ENCODE results near the gene PLEKHM3. TPM values are rescaled to one million over a fixed set of nuclear protein-coding genes. Genes with fewer than 3 reads are reported as not detected.

Gene PLEKHM3
- total and polyA plus RNA-seq, 2 experiments from 2014 or later: 4.9 to 6.6 TPM

DNA sequence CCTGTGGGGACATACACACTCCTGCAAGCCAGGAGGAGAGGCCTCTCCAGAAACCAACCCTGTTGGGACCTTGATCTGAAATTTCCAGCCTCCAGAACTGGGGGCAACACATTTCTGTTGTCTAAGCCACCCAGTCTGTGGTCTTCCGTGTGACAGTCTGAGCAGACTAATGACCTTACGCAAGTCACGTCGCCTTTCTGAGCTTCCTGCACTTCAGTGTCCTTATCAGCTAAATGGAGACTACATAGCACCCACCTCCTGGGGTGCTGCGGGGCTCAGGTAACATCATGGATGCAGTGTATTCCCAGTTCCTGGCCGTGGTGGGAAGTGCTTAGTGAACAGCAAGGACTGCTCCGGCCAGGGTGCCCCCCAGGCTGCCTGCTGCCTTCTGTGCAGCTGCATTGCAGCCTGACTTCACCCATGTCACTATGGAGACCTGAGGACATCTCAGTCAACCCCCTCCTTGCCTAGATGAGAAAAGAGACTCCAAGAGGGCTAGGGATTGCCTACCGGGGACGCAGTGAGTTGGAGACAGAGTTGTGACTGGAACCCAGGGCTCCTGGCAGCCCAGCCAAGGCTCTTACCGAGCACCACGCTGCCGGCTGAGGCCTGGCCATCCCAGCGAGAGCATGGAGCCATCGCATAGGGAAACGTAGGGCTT is 194.4 kb downstream of the PLEKHM3 start:
- Histone ChIP-seq H3K9ac (no peak overlapping the region), H3K27me3 (replicated peaks; ENCODE audit: insufficient read depth) (no peaks in the 10 kb centered on the region), H3F3A (ENCODE audit: insufficient read depth) (no peaks in the 10 kb centered on the region), H3K4me2 (ENCODE audit: unreplicated experiment) (no peak overlapping the region), H2AFZ (no peak overlapping the region), H3K4me3 (no peak overlapping the region), H3K9me2 (ENCODE audit: insufficient read depth) (no peaks in the 10 kb centered on the region), H3K27ac (no peak overlapping the region), H4K20me1 (ENCODE audit: insufficient read depth) (no peaks in the 10 kb centered on the region), H3K79me2 (ENCODE audit: insufficient read depth) (no peaks in the 10 kb centered on the region), H3K36me3 (ENCODE audit: low read depth) (no peaks in the 10 kb centered on the region), H3K9me3 (ENCODE audit: low read depth) (no peaks in the 10 kb centered on the region), H3K4me1 (ENCODE audit: insufficient read depth) (no peaks in the 10 kb centered on the region)
- in situ Hi-C loops (cut with MboI): no loop called here
- DNase-seq: no peak
- WGBS, 2 experiments (ENCODE audit: low coverage in 1 of 2, low lambda C conversion rate in 2 of 2, missing lambda C conversion rate in 2 of 2): 94% methylated on average over 15 of the region's 15 CpGs
- no peak for TF ChIP-seq EZH2 (IDR thresholded peaks at IDR 0.05; ENCODE audit: insufficient read depth, poor library complexity, severe bottlenecking)
- no peak for TF ChIP-seq EZH2phosphoT487 (IDR thresholded peaks at IDR 0.05; ENCODE audit: insufficient read depth, low read depth)

DNA sequence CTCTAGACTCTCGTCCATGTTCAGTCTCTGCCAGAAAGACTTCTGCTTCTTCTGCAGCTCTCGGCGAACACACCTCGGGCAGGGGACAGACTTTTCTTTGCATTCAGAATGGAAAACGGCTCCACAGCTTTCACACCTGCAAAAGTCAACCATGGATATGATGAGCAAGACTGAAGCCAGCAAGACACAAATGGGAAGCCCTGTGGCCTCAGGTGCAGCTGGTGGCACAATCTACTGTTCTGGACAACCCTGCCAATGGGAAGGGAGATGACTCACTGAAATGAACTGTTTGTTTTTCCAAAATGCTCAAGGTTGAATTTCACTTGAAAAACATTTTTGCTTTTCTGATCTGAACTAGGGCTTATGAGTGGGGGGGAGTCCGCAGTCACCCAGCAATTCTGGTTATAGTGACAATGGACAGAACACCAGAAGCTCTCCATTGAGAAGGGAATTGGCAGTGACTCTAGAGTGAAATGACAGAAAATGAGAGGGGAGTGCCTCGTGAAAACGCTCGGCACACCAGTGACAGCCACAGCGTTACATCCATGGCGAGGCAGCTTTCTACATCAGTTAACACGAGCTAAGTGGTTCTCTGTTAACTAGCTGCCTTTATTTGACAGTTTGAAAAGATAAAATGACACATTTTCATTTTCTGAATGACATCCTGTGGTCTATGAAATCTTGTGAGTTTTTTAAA is 196.8 kb downstream of the PLEKHM3 start:
- WGBS, 2 experiments (ENCODE audit: low coverage in 1 of 2, low lambda C conversion rate in 2 of 2, missing lambda C conversion rate in 2 of 2): 95% methylated on average over 12 of the region's 12 CpGs
- in situ Hi-C loops (cut with MboI): no loop called here
- no peaks in the 10 kb centered on the region for H3K9me3 ChIP-seq (ENCODE audit: low read depth)
- no peaks in the 10 kb centered on the region for H3F3A ChIP-seq (ENCODE audit: insufficient read depth)
- H3K4me1 ChIP-seq (ENCODE audit: insufficient read depth): no peaks in the 10 kb centered on the region
- H3K79me2 ChIP-seq (ENCODE audit: insufficient read depth): no peaks in the 10 kb centered on the region
- no peaks in the 10 kb centered on the region for H3K36me3 ChIP-seq (ENCODE audit: low read depth)
- H3K27me3 ChIP-seq (replicated peaks; ENCODE audit: insufficient read depth): no peaks in the 10 kb centered on the region
- H3K9ac ChIP-seq: no peak overlapping the region
- no peak overlapping the region for H3K4me3 ChIP-seq
- no peak overlapping the region for H3K4me2 ChIP-seq (ENCODE audit: unreplicated experiment)
- TF ChIP-seq EZH2phosphoT487 (IDR thresholded peaks at IDR 0.05; ENCODE audit: insufficient read depth, low read depth) (no peak), EZH2 (IDR thresholded peaks at IDR 0.05; ENCODE audit: insufficient read depth, poor library complexity, severe bottlenecking) (no peak)
- no peaks in the 10 kb centered on the region for H4K20me1 ChIP-seq (ENCODE audit: insufficient read depth)
- no peak overlapping the region for H2AFZ ChIP-seq
- no peak for DNase-seq
- no peaks in the 10 kb centered on the region for H3K9me2 ChIP-seq (ENCODE audit: insufficient read depth)
- H3K27ac ChIP-seq: no peak overlapping the region

DNA sequence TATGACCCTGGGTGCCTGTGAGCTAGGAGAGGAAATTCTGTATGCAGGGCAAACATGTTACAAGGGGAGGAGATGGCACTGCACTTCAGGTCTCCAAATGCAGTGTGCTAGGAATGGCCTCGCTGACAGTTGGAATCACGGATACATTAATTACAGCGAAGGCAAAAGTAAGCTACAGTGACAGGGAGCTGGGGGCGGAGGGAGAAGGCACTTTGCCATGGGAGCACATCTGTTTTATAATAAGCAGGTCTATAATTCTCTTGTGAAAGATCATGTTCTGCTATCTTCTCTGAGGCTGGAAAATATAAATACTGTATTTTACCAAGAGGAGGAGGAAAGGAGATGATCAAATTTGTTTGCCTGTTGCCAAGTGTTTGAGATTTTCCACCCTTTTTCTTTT is 199.3 kb downstream of the PLEKHM3 start:
- Histone ChIP-seq H3K79me2 (ENCODE audit: insufficient read depth) (no peaks in the 10 kb centered on the region), H2AFZ (no peak overlapping the region), H3K9me3 (ENCODE audit: low read depth) (no peaks in the 10 kb centered on the region), H3K9me2 (ENCODE audit: insufficient read depth) (no peaks in the 10 kb centered on the region), H3K36me3 (ENCODE audit: low read depth) (no peaks in the 10 kb centered on the region), H3K4me1 (ENCODE audit: insufficient read depth) (no peaks in the 10 kb centered on the region), H3K4me2 (ENCODE audit: unreplicated experiment) (no peak overlapping the region), H3K27ac (no peak overlapping the region), H3K4me3 (no peak overlapping the region), H3F3A (ENCODE audit: insufficient read depth) (no peaks in the 10 kb centered on the region), H4K20me1 (ENCODE audit: insufficient read depth) (no peaks in the 10 kb centered on the region), H3K27me3 (replicated peaks; ENCODE audit: insufficient read depth) (no peaks in the 10 kb centered on the region), H3K9ac (no peak overlapping the region)
- DNase-seq: no peak
- WGBS, 2 experiments (ENCODE audit: low coverage in 1 of 2, low lambda C conversion rate in 2 of 2, missing lambda C conversion rate in 2 of 2): 95 to 97% methylated on average over 4 of the region's 4 CpGs
- in situ Hi-C loops (cut with MboI): no loop called here
- TF ChIP-seq EZH2phosphoT487 (IDR thresholded peaks at IDR 0.05; ENCODE audit: insufficient read depth, low read depth): no peak
- no peak for TF ChIP-seq EZH2 (IDR thresholded peaks at IDR 0.05; ENCODE audit: insufficient read depth, poor library complexity, severe bottlenecking)

DNA sequence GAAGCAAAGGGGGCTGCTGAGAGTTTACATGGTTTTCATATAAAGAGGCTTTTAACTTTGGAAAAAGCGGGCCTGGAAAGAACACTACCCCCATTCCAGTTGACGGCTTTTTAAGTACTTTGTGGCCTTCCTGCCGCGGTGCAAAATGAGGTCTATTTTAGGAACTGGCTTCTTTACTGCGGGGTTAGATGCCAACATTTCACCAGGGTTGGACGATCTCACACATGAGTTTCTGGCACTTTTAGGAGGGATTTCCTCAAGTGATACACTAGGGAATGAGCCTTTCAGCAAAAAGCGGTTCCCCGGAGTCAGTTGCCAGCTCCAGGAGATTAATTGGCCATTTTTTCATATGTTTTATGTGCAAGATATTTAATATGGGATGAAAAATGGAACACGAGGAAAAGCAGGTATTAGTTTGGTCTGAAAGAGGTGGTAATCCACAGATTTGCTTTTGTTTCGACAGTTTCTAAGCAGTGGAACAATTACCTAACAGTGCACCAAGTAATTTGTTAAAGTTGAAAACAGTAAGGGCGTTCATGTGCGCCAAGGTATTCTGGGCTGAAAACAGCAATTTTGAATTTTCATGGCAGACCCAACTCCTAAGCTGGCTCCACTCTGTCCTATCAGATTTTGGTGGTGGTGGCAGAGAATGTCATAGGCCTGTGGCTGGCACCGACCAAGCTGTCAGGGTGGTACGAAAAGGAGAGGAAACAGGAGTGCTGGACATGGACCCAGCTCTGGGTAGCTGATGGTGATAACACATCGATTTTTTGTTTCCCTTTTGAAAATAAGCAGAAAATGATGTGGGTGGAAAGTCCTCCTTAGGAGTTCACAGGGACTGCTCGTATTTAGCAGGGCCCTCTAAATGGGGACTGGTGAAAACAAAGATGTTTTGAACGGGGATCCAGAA is 200.0 kb downstream of the PLEKHM3 start:
- Histone ChIP-seq H3K4me3 (no peak overlapping the region), H3F3A (ENCODE audit: insufficient read depth) (no peaks in the 10 kb centered on the region), H3K36me3 (ENCODE audit: low read depth) (no peaks in the 10 kb centered on the region), H3K4me1 (ENCODE audit: insufficient read depth) (no peaks in the 10 kb centered on the region), H3K4me2 (ENCODE audit: unreplicated experiment) (no peak overlapping the region), H3K9me2 (ENCODE audit: insufficient read depth) (no peaks in the 10 kb centered on the region), H3K79me2 (ENCODE audit: insufficient read depth) (no peaks in the 10 kb centered on the region), H2AFZ (no peak overlapping the region), H3K9me3 (ENCODE audit: low read depth) (no peaks in the 10 kb centered on the region), H3K27me3 (replicated peaks; ENCODE audit: insufficient read depth) (no peaks in the 10 kb centered on the region), H3K9ac (no peak overlapping the region), H4K20me1 (ENCODE audit: insufficient read depth) (no peaks in the 10 kb centered on the region), H3K27ac (no peak overlapping the region)
- in situ Hi-C loops (cut with MboI): no loop called here
- no peak for DNase-seq
- 92 to 94% methylated on average over 17 of the region's 17 CpGs for WGBS, 2 experiments (ENCODE audit: low coverage in 1 of 2, low lambda C conversion rate in 2 of 2, missing lambda C conversion rate in 2 of 2)
- no peak for TF ChIP-seq EZH2phosphoT487 (IDR thresholded peaks at IDR 0.05; ENCODE audit: insufficient read depth, low read depth)
- no peak for TF ChIP-seq EZH2 (IDR thresholded peaks at IDR 0.05; ENCODE audit: insufficient read depth, poor library complexity, severe bottlenecking)
